OCI-LY1 (cell line): Measurements from ENCODE around the gene HIVEP1.

Experiments used
- H2AFZ ChIP-seq: fragments of 200-600 bp; sonication (generic), shearing (Covaris generic); 2 replicates; pipeline ENCODE4 v1.6.0; 2014; ENCODE audit warnings: antibody characterized with exemption, mild to moderate bottlenecking, low read length
- H3F3A ChIP-seq: fragments of 200-600 bp; sonication (generic), shearing (Covaris generic); 2 replicates; pipeline ENCODE4 v1.6.0; 2014; ENCODE audit warnings: mild to moderate bottlenecking, antibody characterized with exemption, low read length, moderate library complexity; ENCODE audit not compliant: insufficient read depth
- H3K27ac ChIP-seq: fragments of 200-600 bp; sonication (generic); 2 replicates; pipeline ENCODE4 v1.5.1; 2014; ENCODE audit warnings: low read length, mixed run types, mild to moderate bottlenecking, low read depth; ENCODE audit not compliant: poor library complexity, severe bottlenecking
- H3K27me3 ChIP-seq: fragments of 200-600 bp; sonication (generic); 2 replicates; pipeline ENCODE4 v1.6.0; 2014; ENCODE audit warnings: antibody characterized with exemption, mild to moderate bottlenecking, low read length, moderate library complexity; ENCODE audit not compliant: insufficient read depth
- H3K36me3 ChIP-seq: fragments of 200-600 bp; sonication (generic); 2 replicates; pipeline ENCODE4 v1.6.1; 2014; ENCODE audit warnings: mild to moderate bottlenecking, antibody characterized with exemption, low read length, moderate library complexity, mixed read lengths; ENCODE audit not compliant: insufficient read depth
- H3K4me1 ChIP-seq: fragments of 200-600 bp; sonication (generic); 2 replicates; pipeline ENCODE4 v1.5.1; 2014; ENCODE audit warnings: mild to moderate bottlenecking, low read length, moderate library complexity; ENCODE audit not compliant: insufficient read depth, severe bottlenecking
- H3K4me2 ChIP-seq: fragments of 200-600 bp; sonication (generic), shearing (Covaris generic); 2 replicates; pipeline ENCODE4 v1.6.1; 2014; ENCODE audit warnings: low read length
- H3K4me3 ChIP-seq: fragments of 200-600 bp; sonication (generic); 2 replicates; pipeline ENCODE4 v1.5.1; 2014; ENCODE audit warnings: low read length, low read depth, mild to moderate bottlenecking, mixed read lengths; ENCODE audit not compliant: poor library complexity, severe bottlenecking
- H3K79me2 ChIP-seq: fragments of 200-600 bp; shearing (Covaris generic); 2 replicates; pipeline ENCODE4 v1.6.1; 2016; ENCODE audit warnings: mixed run types, low read length, mixed read lengths; ENCODE audit not compliant: insufficient read depth
- H3K9ac ChIP-seq: fragments of 200-600 bp; sonication (generic), shearing (Covaris generic); 2 replicates; pipeline ENCODE4 v1.6.1; 2014; ENCODE audit warnings: mild to moderate bottlenecking, low read length, mixed read lengths
- H3K9me2 ChIP-seq: fragments of 200-600 bp; sonication (generic), shearing (Covaris generic); 2 replicates; pipeline ENCODE4 v1.6.1; 2014; ENCODE audit warnings: low read depth, mild to moderate bottlenecking, low read length, mixed read lengths
- H3K9me3 ChIP-seq: fragments of 200-600 bp; shearing (Covaris generic); 2 replicates; pipeline ENCODE4 v1.6.1; 2014; ENCODE audit warnings: low read length, mixed read lengths
- H4K20me1 ChIP-seq: fragments of 200-600 bp; sonication (generic), shearing (Covaris generic); 2 replicates; pipeline ENCODE4 v1.6.0; 2016; ENCODE audit warnings: mild to moderate bottlenecking, low read length; ENCODE audit not compliant: insufficient read depth
- EZH2 ChIP-seq: fragments of 200-600 bp; sonication (generic), shearing (Covaris generic); IDR thresholded peaks from 2 replicates; pipeline ENCODE4 v1.8.0; 2017; ENCODE audit warnings: borderline replicate concordance, mixed run types, mild to moderate bottlenecking, antibody characterized with exemption, low read length, moderate library complexity, mixed read lengths
- TF ChIP-seq, protein P1 (sequence below): fragments of 200-600 bp; sonication (generic), shearing (Covaris generic); IDR thresholded peaks from 2 replicates; pipeline ENCODE4 v1.5.1; 2017; ENCODE audit warnings: mild to moderate bottlenecking, antibody characterized with exemption, low read length, moderate library complexity, mixed read lengths

HIVEP1 gene

GRCh38 chr6:12163149-12163548, 151.0 kb downstream of the HIVEP1 start:
- H3K36me3 ChIP-seq, result peaks cover 72% of the 10 kb centered on the region
- H3K4me3 ChIP-seq, result no peak overlapping the region
- no peaks in the 10 kb centered on the region for H3K9me2 ChIP-seq
- H3F3A ChIP-seq, result no peaks in the 10 kb centered on the region; the same call in 1 of the 2 replicates
- no peak for TF ChIP-seq EZH2
- TF ChIP-seq, protein P1, sequence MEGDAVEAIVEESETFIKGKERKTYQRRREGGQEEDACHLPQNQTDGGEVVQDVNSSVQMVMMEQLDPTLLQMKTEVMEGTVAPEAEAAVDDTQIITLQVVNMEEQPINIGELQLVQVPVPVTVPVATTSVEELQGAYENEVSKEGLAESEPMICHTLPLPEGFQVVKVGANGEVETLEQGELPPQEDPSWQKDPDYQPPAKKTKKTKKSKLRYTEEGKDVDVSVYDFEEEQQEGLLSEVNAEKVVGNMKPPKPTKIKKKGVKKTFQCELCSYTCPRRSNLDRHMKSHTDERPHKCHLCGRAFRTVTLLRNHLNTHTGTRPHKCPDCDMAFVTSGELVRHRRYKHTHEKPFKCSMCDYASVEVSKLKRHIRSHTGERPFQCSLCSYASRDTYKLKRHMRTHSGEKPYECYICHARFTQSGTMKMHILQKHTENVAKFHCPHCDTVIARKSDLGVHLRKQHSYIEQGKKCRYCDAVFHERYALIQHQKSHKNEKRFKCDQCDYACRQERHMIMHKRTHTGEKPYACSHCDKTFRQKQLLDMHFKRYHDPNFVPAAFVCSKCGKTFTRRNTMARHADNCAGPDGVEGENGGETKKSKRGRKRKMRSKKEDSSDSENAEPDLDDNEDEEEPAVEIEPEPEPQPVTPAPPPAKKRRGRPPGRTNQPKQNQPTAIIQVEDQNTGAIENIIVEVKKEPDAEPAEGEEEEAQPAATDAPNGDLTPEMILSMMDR, result no peak
- H4K20me1 ChIP-seq, result no peaks in the 10 kb centered on the region
- H3K79me2 ChIP-seq, result no peaks in the 10 kb centered on the region
- no peak overlapping the region for H3K27ac ChIP-seq
- no peaks in the 10 kb centered on the region for H3K4me1 ChIP-seq
- H3K4me2 ChIP-seq, result no peak overlapping the region
- no peak overlapping the region for H3K9ac ChIP-seq
- H3K27me3 ChIP-seq, result no peaks in the 10 kb centered on the region
- no peak overlapping the region for H2AFZ ChIP-seq
- H3K9me3 ChIP-seq, result 0 out of 2 replicates have a peak, but pooled peaks cover 5% of the 10 kb centered on the region

- H3K9me3 ChIP-seq, result 0 out of 2 replicates have a peak, but pooled peaks cover 5% of the 10 kb centered on the region
- H2AFZ ChIP-seq, result no peak overlapping the region
- H3K4me2 ChIP-seq, result no peak overlapping the region
- H3K9me2 ChIP-seq, result no peaks in the 10 kb centered on the region
- H3K4me3 ChIP-seq, result no peak overlapping the region
- no peaks in the 10 kb centered on the region for H3K4me1 ChIP-seq
- H3K9ac ChIP-seq, result no peak overlapping the region
- no peaks in the 10 kb centered on the region for H3K27me3 ChIP-seq
- H3F3A ChIP-seq, result no peaks in the 10 kb centered on the region; the same call in 1 of the 2 replicates
- H4K20me1 ChIP-seq, result no peaks in the 10 kb centered on the region
- no peaks in the 10 kb centered on the region for H3K79me2 ChIP-seq
- H3K36me3 ChIP-seq, result peaks cover 65% of the 10 kb centered on the region
- TF ChIP-seq, protein P1, result no peak
- no peak for TF ChIP-seq EZH2
- no peak overlapping the region for H3K27ac ChIP-seq
These were observed 151.8 kb downstream of the HIVEP1 start for GRCh38 chr6:12163744-12164507.

DNA sequence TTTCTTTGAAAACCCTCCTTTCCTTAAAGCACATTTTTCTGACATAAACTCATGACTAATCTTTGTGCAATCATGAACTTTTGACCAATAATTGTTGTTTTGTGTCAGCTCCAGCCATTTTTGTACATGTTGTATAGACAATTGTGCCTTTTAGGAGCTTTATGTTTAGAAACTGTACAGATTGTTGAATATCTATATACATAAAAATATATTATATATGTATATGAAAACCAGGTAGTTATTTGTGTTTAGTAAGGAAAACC, 152.3 kb downstream of the HIVEP1 start:
- Histone ChIP-seq H3K9ac (no peak overlapping the region), H3F3A (no peaks in the 10 kb centered on the region; the same call in 1 of the 2 replicates), H3K4me3 (no peak overlapping the region), H3K27me3 (no peaks in the 10 kb centered on the region), H4K20me1 (no peaks in the 10 kb centered on the region), H2AFZ (no peak overlapping the region), H3K27ac (no peak overlapping the region), H3K4me1 (no peaks in the 10 kb centered on the region), H3K9me3 (0 out of 2 replicates have a peak, but pooled peaks cover 5% of the 10 kb centered on the region), H3K9me2 (no peaks in the 10 kb centered on the region), H3K4me2 (no peak overlapping the region), H3K36me3 (peaks cover 61% of the 10 kb centered on the region), H3K79me2 (no peaks in the 10 kb centered on the region)
- no peak for TF ChIP-seq EZH2
- TF ChIP-seq, protein P1, result no peak
